HG03521 (cell line): Measurements from ENCODE around the gene IMMT.
"Not testable (repeated sequence)": the region's sequence is repeated elsewhere in the genome, so short reads cannot be mapped to it uniquely, and the experiment has no call there.

ENCODE experiments used
- ATAC-seq: cut with Tn5 transposase; IDR thresholded peaks from one replicate; pipeline ENCODE4 v1.9.1; 2021; ENCODE audit warnings: mild to moderate bottlenecking, moderate library complexity; ENCODE audit not compliant: unreplicated experiment

IMMT gene

GRCh38 chr2:86202336-86202692 is 7.1 kb upstream of the IMMT start:
- ATAC-seq: no peak

- no peak for ATAC-seq
Measured at GRCh38 chr2:86201671-86202335, 6.5 kb upstream of the IMMT start.

GRCh38 chr2:86200564-86200963 is 5.3 kb upstream of the IMMT start:
- not testable (repeated sequence) for ATAC-seq

- no peak for ATAC-seq
Measured at GRCh38 chr2:86199834-86200177, 4.5 kb upstream of the IMMT start.

- no peak for ATAC-seq
Measured at GRCh38 chr2:86195808-86196387, 636 bp upstream of the IMMT start.

- no peak for ATAC-seq
Measured at GRCh38 chr2:86194751-86195054, 559 bp downstream of the IMMT start.

GRCh38 chr2:86193901-86194567 is 1.2 kb downstream of the IMMT start:
- no peak for ATAC-seq

- ATAC-seq: no peak
Measured at GRCh38 chr2:86189782-86190416, 5.4 kb downstream of the IMMT start.

- no peak for ATAC-seq
Measured at GRCh38 chr2:86186431-86186830, 8.8 kb downstream of the IMMT start.

- no peak for ATAC-seq
Measured at GRCh38 chr2:86185517-86186212, 9.6 kb downstream of the IMMT start.

- ATAC-seq: no peak
Measured at GRCh38 chr2:86176597-86176996, 18.7 kb downstream of the IMMT start.

- no peak for ATAC-seq
Measured at GRCh38 chr2:86175828-86176227, 19.4 kb downstream of the IMMT start.

GRCh38 chr2:86174445-86174844 is 20.8 kb downstream of the IMMT start:
- no peak for ATAC-seq

GRCh38 chr2:86172610-86173009 is 22.7 kb downstream of the IMMT start:
- no peak for ATAC-seq

GRCh38 chr2:86171295-86171694 is 24.0 kb downstream of the IMMT start:
- ATAC-seq: no peak

GRCh38 chr2:86170449-86170848 is 24.8 kb downstream of the IMMT start:
- no peak for ATAC-seq

GRCh38 chr2:86160156-86160952 is 34.9 kb downstream of the IMMT start:
- no peak for ATAC-seq

GRCh38 chr2:86158286-86158685 is 37.0 kb downstream of the IMMT start:
- no peak for ATAC-seq

GRCh38 chr2:86157009-86157556 is 38.2 kb downstream of the IMMT start:
- no peak for ATAC-seq

GRCh38 chr2:86150502-86150901 is 44.8 kb downstream of the IMMT start:
- ATAC-seq: no peak

- ATAC-seq: no peak
Measured at GRCh38 chr2:86147793-86148192, 47.5 kb downstream of the IMMT start.
